Cerebellar nuclear complex (tissue), 1 donor: ENCODE data around the gene ARPC3.
A peak's percentile ranks its signal among the peaks of the same experiment; 100 is the strongest.
"Not testable (repeated sequence)": the region's sequence is repeated elsewhere in the genome, so short reads cannot be mapped to it uniquely, and the experiment has no call there.

Experiments used
- DNase-seq, 2 experiments: peaks; one replicate each; lab custom pipeline; 2025; lab: John Stamatoyannopoulos, UW

Gene ARPC3

GRCh38 chr12:110449799-110450497 is at the start of gene ARPC3:
Gene ARPC3 (minus strand): TSS chr12:110450337. CDS start chr12:110450260, 77 bp downstream.
- peak; percentile 15 to 86 for DNase-seq

GRCh38 chr12:110498984-110499706 is 49.0 kb upstream of the ARPC3 start:
- DNase-seq = no peak

- no peak for DNase-seq
Measured at GRCh38 chr12:110475426-110475825, 25.3 kb upstream of the ARPC3 start.

- peak; percentile 70 to 92 for DNase-seq
Measured at GRCh38 chr12:110468214-110469048, 18.3 kb upstream of the ARPC3 start, which contains the start of the genes FAM216A and GPN3. Gene FAM216A (plus strand): TSS chr12:110468845. CDS start chr12:110468876, 31 bp downstream. Gene GPN3 (minus strand): TSS chr12:110468257. CDS start chr12:110468203, 54 bp downstream.

GRCh38 chr12:110467847-110468213 is 17.7 kb upstream of the ARPC3 start:
- no peak for DNase-seq

- no peak for DNase-seq
Measured at GRCh38 chr12:110466791-110467190, 16.7 kb upstream of the ARPC3 start.

- not testable (repeated sequence) for DNase-seq
Measured at GRCh38 chr12:110465765-110466164, 15.6 kb upstream of the ARPC3 start.

- no peak for DNase-seq
Measured at GRCh38 chr12:110465024-110465423, 14.9 kb upstream of the ARPC3 start.

- not testable (repeated sequence) for DNase-seq
Measured at GRCh38 chr12:110461189-110461588, 11.1 kb upstream of the ARPC3 start.

GRCh38 chr12:110458756-110459155 is 8.6 kb upstream of the ARPC3 start:
- no peak for DNase-seq

- no peak for DNase-seq
Measured at GRCh38 chr12:110453569-110454296, 3.6 kb upstream of the ARPC3 start.

- no peak for DNase-seq
Measured at GRCh38 chr12:110451263-110451662, 1.1 kb upstream of the ARPC3 start.

GRCh38 chr12:110444455-110444854 is 5.7 kb downstream of the ARPC3 start:
- no peak for DNase-seq

GRCh38 chr12:110436231-110436630 is 13.9 kb downstream of the ARPC3 start:
- no peak for DNase-seq

- no peak for DNase-seq
Measured at GRCh38 chr12:110431957-110432587, 18.1 kb downstream of the ARPC3 start.

- not testable (repeated sequence) for DNase-seq
Measured at GRCh38 chr12:110429676-110430075, 20.5 kb downstream of the ARPC3 start.

- no peak for DNase-seq
Measured at GRCh38 chr12:110426406-110426805, 23.7 kb downstream of the ARPC3 start.

GRCh38 chr12:110424237-110424636 is 25.9 kb downstream of the ARPC3 start:
- no peak for DNase-seq

- DNase-seq = no peak
Measured at GRCh38 chr12:110421701-110422100, 28.4 kb downstream of the ARPC3 start.

GRCh38 chr12:110421159-110421661 is 28.9 kb downstream of the ARPC3 start:
- no peak for DNase-seq

- DNase-seq = not testable (repeated sequence)
Measured at GRCh38 chr12:110420644-110421043, 29.5 kb downstream of the ARPC3 start.
